Keratinocyte (primary cell): ENCODE results near the gene RARS2.

Source experiments
- CTCF ChIP-seq, 3 experiments: IDR thresholded peaks in 1 of 3; conservative IDR thresholded peaks in 1 of 3; optimal IDR thresholded peaks in 1 of 3; 2 replicates in 2 of 3; 3 replicates in 1 of 3; pipeline versions ENCODE3 to v1.5.1; 2011; ENCODE audit warnings: low read length in 3 of 3, mild to moderate bottlenecking in 3 of 3, moderate library complexity in 2 of 3, control low read depth in 1 of 3, inconsistent platforms in 1 of 3; ENCODE audit not compliant: insufficient read depth in 2 of 3; ENCODE audit errors: extremely low read depth in 1 of 3
- EZH2 ChIP-seq: IDR thresholded peaks from one replicate; pipeline ENCODE4 v1.6.1; 2012; ENCODE audit warnings: inconsistent platforms, mild to moderate bottlenecking, low read length, moderate library complexity

- TF ChIP-seq CTCF (optimal IDR thresholded peaks at IDR 0.05 in 1 of 3, IDR thresholded peaks at IDR 0.05 in 1 of 3, conservative IDR thresholded peaks at IDR 0.05 in 1 of 3; ENCODE audit: extremely low read depth in 1 of 3, insufficient read depth in 2 of 3, low read length in 3 of 3) (no peak), EZH2 (no peak)
Observed at GRCh38 chr6:87555506-87555905, 34.3 kb downstream of the RARS2 start.
